ENCODE results near the gene AHCY. TPM values are rescaled to one million over a fixed set of nuclear protein-coding genes. Genes with fewer than 3 reads are reported as not detected.
"Not testable (repeated sequence)": the region's sequence is repeated elsewhere in the genome, so short reads cannot be mapped to it uniquely, and the experiment has no call there.

Gene AHCY
- total RNA-seq, 5 donors from 2014 or later (not counting 1 experiment from before 2014, with no cell fraction given), result 15.3 to 28.3 (median 23.9) TPM

- 100% methylated on average over 2 of the region's 4 CpGs for WGBS (ENCODE audit: insufficient coverage)
- H3K9me3 Mint-ChIP-seq, CTCF ChIA-PET: not testable (repeated sequence)
These were observed 25.1 kb upstream of the AHCY start for GRCh38 chr20:34328207-34328606.

GRCh38 chr20:34324541-34324940 lies 21.4 kb upstream of the AHCY start:
- POLR2A ChIA-PET, result no interaction called here
- CTCF ChIA-PET, result interaction anchor here in 1 of 2 donors (0.7 kb wide), 1 partner anchor 12 kb away, joined by 3 read pairs; no protein-coding TSS in a partner anchor
- H3K4me3 Mint-ChIP-seq, result no peak overlapping the region

More at GRCh38 chr20:34328207-34328606, 25.1 kb upstream of the AHCY start:
- H3K9me3 ChIP-seq; H3K36me3 Mint-ChIP-seq; H3K4me3 ChIP-seq (ENCODE audit: control insufficient read depth in 1 of 2, extremely low read depth in 1 of 2, low read length in 1 of 2); H3K27me3 ChIP-seq (replicated peaks in 1 of 2; ENCODE audit: control insufficient read depth in 2 of 2, extremely low read depth in 1 of 2, insufficient read depth in 2 of 2, low read length in 1 of 2); ATAC-seq (replicated peaks in 1 of 4); H3K27me3 Mint-ChIP-seq; H3K4me3 Mint-ChIP-seq; DNase-seq; H3K4me1 Mint-ChIP-seq; H3K36me3 ChIP-seq (ENCODE audit: control insufficient read depth in 2 of 2, extremely low read depth in 1 of 2, insufficient read depth in 1 of 2, low read length in 1 of 2); H3K27ac Mint-ChIP-seq; H3K27ac ChIP-seq (ENCODE audit: low read length); POLR2A ChIA-PET: not testable (repeated sequence)
- peaks cover 0 to 11% of the 10 kb centered on the region in 2 experiments for H3K4me1 ChIP-seq (ENCODE audit: control insufficient read depth in 1 of 2, extremely low read depth in 1 of 2, insufficient read depth in 2 of 2, low read length in 2 of 2)

GRCh38 chr20:34322267-34323105 lies 19.3 kb upstream of the AHCY start:
- H3K9me3 Mint-ChIP-seq, result no peaks in the 10 kb centered on the region

More at GRCh38 chr20:34324541-34324940, 21.4 kb upstream of the AHCY start:
- Histone ChIP-seq H3K4me3 (ENCODE audit: control insufficient read depth in 1 of 2, extremely low read depth in 1 of 2, low read length in 1 of 2) (no peak overlapping the region), H3K4me1 (ENCODE audit: control insufficient read depth in 1 of 2, extremely low read depth in 1 of 2, insufficient read depth in 2 of 2, low read length in 2 of 2) (peaks cover 0 to 11% of the 10 kb centered on the region in 2 experiments), H3K36me3 (ENCODE audit: control insufficient read depth in 2 of 2, extremely low read depth in 1 of 2, insufficient read depth in 1 of 2, low read length in 1 of 2) (no peaks in the 10 kb centered on the region), H3K9me3 (no peaks in the 10 kb centered on the region), H3K27ac (ENCODE audit: low read length) (no peak overlapping the region), H3K27me3 (replicated peaks in 1 of 2; ENCODE audit: control insufficient read depth in 2 of 2, extremely low read depth in 1 of 2, insufficient read depth in 2 of 2, low read length in 1 of 2) (peaks cover 0 to 3% of the 10 kb centered on the region in 2 experiments)
- peak overlapping the region in 1 of 2 donors; percentile 3 for H3K27ac Mint-ChIP-seq
- peak in 1 of 4 experiments; percentile 44 for ATAC-seq (replicated peaks in 1 of 4)
- 77% methylated on average over 2 of the region's 2 CpGs for WGBS (ENCODE audit: insufficient coverage)
- H3K36me3 Mint-ChIP-seq, result no peaks in the 10 kb centered on the region
- peaks cover 6 to 10% of the 10 kb centered on the region in 2 donors for H3K27me3 Mint-ChIP-seq
- H3K4me1 Mint-ChIP-seq, result peaks cover 0 to 8% (median 0%) of the 10 kb centered on the region in 3 donors
- peak in 1 of 35 experiments; percentile 47 for DNase-seq
- H3K9me3 Mint-ChIP-seq, result no peaks in the 10 kb centered on the region

GRCh38 chr20:34320861-34321260 lies 17.7 kb upstream of the AHCY start:
- Histone ChIP-seq H3K4me3 (ENCODE audit: control insufficient read depth in 1 of 2, extremely low read depth in 1 of 2, low read length in 1 of 2) (no peak overlapping the region), H3K4me1 (ENCODE audit: control insufficient read depth in 1 of 2, extremely low read depth in 1 of 2, insufficient read depth in 2 of 2, low read length in 2 of 2) (peaks cover 0 to 11% of the 10 kb centered on the region in 2 experiments), H3K27ac (ENCODE audit: low read length) (no peak overlapping the region), H3K36me3 (ENCODE audit: control insufficient read depth in 2 of 2, extremely low read depth in 1 of 2, insufficient read depth in 1 of 2, low read length in 1 of 2) (no peaks in the 10 kb centered on the region), H3K9me3 (no peaks in the 10 kb centered on the region), H3K27me3 (replicated peaks in 1 of 2; ENCODE audit: control insufficient read depth in 2 of 2, extremely low read depth in 1 of 2, insufficient read depth in 2 of 2, low read length in 1 of 2) (peaks cover 0 to 3% of the 10 kb centered on the region in 2 experiments)
- 67% methylated on average over 2 of the region's 3 CpGs for WGBS (ENCODE audit: insufficient coverage)
- ChIA-PET CTCF (no interaction called here), POLR2A (no interaction called here)
- peaks cover 0 to 8% (median 0%) of the 10 kb centered on the region in 3 donors for H3K4me1 Mint-ChIP-seq
- DNase-seq (no peak), ATAC-seq (replicated peaks in 1 of 4) (no peak)
- no peaks in the 10 kb centered on the region for H3K36me3 Mint-ChIP-seq
- no peak overlapping the region for H3K27ac Mint-ChIP-seq
- H3K9me3 Mint-ChIP-seq, result no peaks in the 10 kb centered on the region
- no peak overlapping the region for H3K4me3 Mint-ChIP-seq
- H3K27me3 Mint-ChIP-seq, result peaks cover 5 to 10% of the 10 kb centered on the region in 2 donors

More at GRCh38 chr20:34322267-34323105, 19.3 kb upstream of the AHCY start:
- ATAC-seq (replicated peaks in 1 of 4), result no peak
- no peak overlapping the region for H3K4me3 ChIP-seq (ENCODE audit: control insufficient read depth in 1 of 2, extremely low read depth in 1 of 2, low read length in 1 of 2)
- H3K27me3 Mint-ChIP-seq, result peaks cover 6 to 10% of the 10 kb centered on the region in 2 donors
- 75% methylated on average over 5 of the region's 9 CpGs for WGBS (ENCODE audit: insufficient coverage)
- DNase-seq, result no peak
- CTCF ChIA-PET, result interaction anchor here in 1 of 2 donors (0.6 to 0.7 kb wide), 2 partner anchors 46 to 48 kb away, joined by 3 read pairs; no protein-coding TSS in a partner anchor
- H3K27ac ChIP-seq (ENCODE audit: low read length), result no peak overlapping the region
- H3K36me3 ChIP-seq (ENCODE audit: control insufficient read depth in 2 of 2, extremely low read depth in 1 of 2, insufficient read depth in 1 of 2, low read length in 1 of 2), result no peaks in the 10 kb centered on the region
- POLR2A ChIA-PET, result interaction anchor here in 1 of 2 donors (0.6 kb wide), 1 partner anchor 16 kb away, joined by 5 read pairs; no protein-coding TSS in a partner anchor
- no peaks in the 10 kb centered on the region for H3K36me3 Mint-ChIP-seq
- no peak overlapping the region for H3K27ac Mint-ChIP-seq
- peaks cover 0 to 11% of the 10 kb centered on the region in 2 experiments for H3K4me1 ChIP-seq (ENCODE audit: control insufficient read depth in 1 of 2, extremely low read depth in 1 of 2, insufficient read depth in 2 of 2, low read length in 2 of 2)
- peaks cover 0 to 8% (median 0%) of the 10 kb centered on the region in 3 donors for H3K4me1 Mint-ChIP-seq
- peaks cover 0 to 3% of the 10 kb centered on the region in 2 experiments for H3K27me3 ChIP-seq (replicated peaks in 1 of 2; ENCODE audit: control insufficient read depth in 2 of 2, extremely low read depth in 1 of 2, insufficient read depth in 2 of 2, low read length in 1 of 2)
- H3K9me3 ChIP-seq, result no peaks in the 10 kb centered on the region
- H3K4me3 Mint-ChIP-seq, result no peak overlapping the region

GRCh38 chr20:34318609-34319443 lies 15.7 kb upstream of the AHCY start:
- Mint-ChIP-seq H3K4me3 (no peak overlapping the region), H3K36me3 (no peaks in the 10 kb centered on the region), H3K4me1 (no peaks in the 10 kb centered on the region), H3K27me3 (peaks cover 0 to 2% of the 10 kb centered on the region in 2 donors), H3K27ac (no peak overlapping the region), H3K9me3 (no peaks in the 10 kb centered on the region)
- DNase-seq (no peak), ATAC-seq (replicated peaks in 1 of 4) (no peak)
- H3K27me3 ChIP-seq (replicated peaks in 1 of 2; ENCODE audit: control insufficient read depth in 2 of 2, extremely low read depth in 1 of 2, insufficient read depth in 2 of 2, low read length in 1 of 2), result peaks cover 0 to 3% of the 10 kb centered on the region in 2 experiments
- ChIA-PET POLR2A (no interaction called here), CTCF (interaction anchor here in 1 of 2 donors (0.6 kb wide), 1 partner anchor 30 kb away, joined by 3 read pairs; no protein-coding TSS in a partner anchor)
- WGBS (ENCODE audit: insufficient coverage), result no CpG with 5 or more reads among the region's 4 CpGs
- no peaks in the 10 kb centered on the region for H3K4me1 ChIP-seq (ENCODE audit: control insufficient read depth in 1 of 2, extremely low read depth in 1 of 2, insufficient read depth in 2 of 2, low read length in 2 of 2)
- H3K4me3 ChIP-seq (ENCODE audit: control insufficient read depth in 1 of 2, extremely low read depth in 1 of 2, low read length in 1 of 2), result no peak overlapping the region
- no peaks in the 10 kb centered on the region for H3K9me3 ChIP-seq
- no peak overlapping the region for H3K27ac ChIP-seq (ENCODE audit: low read length)
- H3K36me3 ChIP-seq (ENCODE audit: control insufficient read depth in 2 of 2, extremely low read depth in 1 of 2, insufficient read depth in 1 of 2, low read length in 1 of 2), result no peaks in the 10 kb centered on the region

GRCh38 chr20:34316196-34316814 lies 13.2 kb upstream of the AHCY start:
- H3K4me1 Mint-ChIP-seq, result peaks cover 5 to 12% (median 7%) of the 10 kb centered on the region in 3 donors

More at GRCh38 chr20:34316196-34316814, 13.2 kb upstream of the AHCY start:
- peaks cover 4 to 14% of the 10 kb centered on the region in 2 experiments for H3K27me3 ChIP-seq (replicated peaks in 1 of 2; ENCODE audit: control insufficient read depth in 2 of 2, extremely low read depth in 1 of 2, insufficient read depth in 2 of 2, low read length in 1 of 2)
- no peak for DNase-seq
- ChIA-PET CTCF (no interaction called here), POLR2A (no interaction called here)
- Mint-ChIP-seq H3K27me3 (peaks cover 0 to 14% of the 10 kb centered on the region in 2 donors), H3K36me3 (no peaks in the 10 kb centered on the region), H3K9me3 (no peaks in the 10 kb centered on the region), H3K4me3 (no peak overlapping the region), H3K27ac (no peak overlapping the region)
- WGBS (ENCODE audit: insufficient coverage), result 100% methylated on average over 2 of the region's 6 CpGs
- H3K9me3 ChIP-seq, result no peaks in the 10 kb centered on the region
- no peaks in the 10 kb centered on the region for H3K36me3 ChIP-seq (ENCODE audit: control insufficient read depth in 2 of 2, extremely low read depth in 1 of 2, insufficient read depth in 1 of 2, low read length in 1 of 2)
- H3K4me3 ChIP-seq (ENCODE audit: control insufficient read depth in 1 of 2, extremely low read depth in 1 of 2, low read length in 1 of 2), result no peak overlapping the region
- no peak overlapping the region for H3K27ac ChIP-seq (ENCODE audit: low read length)
- ATAC-seq (replicated peaks in 1 of 4), result no peak
- peaks cover 0 to 19% of the 10 kb centered on the region in 2 experiments for H3K4me1 ChIP-seq (ENCODE audit: control insufficient read depth in 1 of 2, extremely low read depth in 1 of 2, insufficient read depth in 2 of 2, low read length in 2 of 2)

All from T-cell (primary cell).